Panc1 (cell line): ENCODE data around the gene CCDC178.

Source experiments
- CTCF ChIP-seq: fragments of 450-650 bp; IDR thresholded peaks from 2 replicates; pipeline ENCODE4 v1.5.1; 2017; ENCODE audit warnings: mild to moderate bottlenecking
- SIN3A ChIP-seq: IDR thresholded peaks from 2 replicates; pipeline ENCODE4 v1.6.1; 2012; ENCODE audit warnings: low read depth, mild to moderate bottlenecking, low read length, moderate library complexity, borderline replicate concordance; ENCODE audit not compliant: insufficient read depth

GRCh38 chr18:33099626-33100025 is 340.9 kb downstream of the CCDC178 start:
- TF ChIP-seq CTCF (no peak), SIN3A (no peak)
